ENCODE data around the gene TMEM259. TPM values are rescaled to one million over a fixed set of nuclear protein-coding genes. Genes with fewer than 3 reads are reported as not detected.

Gene TMEM259
- total RNA-seq, 1 experiment from 2014 or later = 202 TPM

DNA sequence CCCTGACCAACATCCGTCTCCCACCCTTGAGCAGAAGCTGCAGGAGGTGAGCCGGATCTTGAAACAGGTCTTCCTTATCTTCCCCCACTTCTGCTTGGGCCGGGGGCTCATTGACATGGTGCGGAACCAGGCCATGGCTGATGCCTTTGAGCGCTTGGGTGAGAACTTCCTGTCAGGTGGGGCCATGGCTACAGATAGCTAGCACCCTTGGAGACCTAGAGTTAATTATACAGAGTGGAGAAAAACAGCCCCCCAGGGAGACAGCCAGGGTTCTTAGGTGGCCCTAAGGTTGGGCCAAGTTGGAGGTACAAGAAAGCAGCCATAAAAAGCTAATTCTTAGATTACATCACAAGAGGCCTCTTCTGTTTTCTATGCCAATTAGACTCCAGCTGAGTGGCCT is 37.2 kb upstream of the TMEM259 start:
- POLR2A ChIA-PET = no interaction called here

DNA sequence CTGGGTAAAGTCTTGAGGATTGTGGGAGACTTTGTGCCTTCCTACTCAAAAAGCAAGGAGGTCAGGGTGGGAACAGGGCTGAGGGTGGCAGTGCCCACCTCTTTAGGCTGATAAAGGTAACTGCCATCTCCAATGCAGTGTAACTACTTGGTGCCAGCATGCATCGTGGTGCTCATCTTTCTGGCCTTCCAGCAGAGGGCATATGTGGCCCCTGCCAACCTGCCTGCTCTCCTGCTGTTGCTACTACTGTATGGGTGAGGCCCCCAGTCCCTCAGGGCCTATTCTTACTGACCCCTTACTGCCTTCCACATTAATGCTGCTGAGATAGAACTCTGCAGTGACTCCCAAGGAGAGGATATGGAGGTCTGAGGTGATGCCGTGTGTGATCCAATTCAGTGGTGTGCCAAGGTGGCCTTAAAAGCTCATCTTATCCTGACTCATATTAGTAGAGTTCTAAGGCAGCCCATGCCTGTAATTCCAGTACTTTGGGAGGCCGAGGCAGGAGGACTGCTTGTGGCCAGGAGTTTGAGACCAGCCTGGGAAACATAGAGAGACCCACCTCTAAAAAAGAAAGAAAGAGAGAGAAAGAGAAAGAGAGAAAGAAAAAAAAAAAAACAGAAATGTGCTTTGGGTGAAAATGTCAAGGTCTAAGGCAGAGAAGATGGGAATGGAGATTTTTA is 36.4 kb upstream of the TMEM259 start:
- ChIA-PET RAD21 (ENCODE audit: low non-redundant PET in 1 of 2, low total read pairs in 2 of 2, uncharacterized antibody in 2 of 2, unreplicated experiment in 2 of 2) (interaction anchor here (0.6 to 0.8 kb wide), 2 partner anchors 31 to 379 kb away, joined by 3 to 5 read pairs; no protein-coding TSS in a partner anchor), CTCF (no interaction called here), POLR2A (no interaction called here)
- peaks cover 2 to 4% of the 10 kb centered on the region in 2 experiments; a peak in 3 of 4 replicates for H3K36me3 ChIP-seq (ENCODE audit: control insufficient read depth in 1 of 2, insufficient read depth in 2 of 2, low read length in 2 of 2)
- peak; percentile 81 for ATAC-seq
- no peaks in the 10 kb centered on the region for H3K79me2 ChIP-seq (ENCODE audit: insufficient read depth, low read length)
- peaks cover under 1 to 7% of the 10 kb centered on the region in 2 experiments; a peak in 2 of 4 replicates for H3K4me1 ChIP-seq (ENCODE audit: control insufficient read depth in 1 of 2, insufficient read depth in 2 of 2, low read length in 2 of 2)
- 0 out of 2 replicates have a peak overlapping the region, but pooled peaks have one; percentile 16 for H3K27ac ChIP-seq (ENCODE audit: low read depth, low read length)
- no peak overlapping the region for H3K9ac ChIP-seq (ENCODE audit: low read length)
- BruUV-seq (replicated peaks) = no TSS peak
- DNase-seq (ENCODE audit: low read depth, low spot score) = no peak
- H4K20me1 ChIP-seq (ENCODE audit: insufficient read depth) = no peaks in the 10 kb centered on the region
- no peak overlapping the region for H2AFZ ChIP-seq (ENCODE audit: low read depth, low read length, poor library complexity, severe bottlenecking)
- H3K4me2 ChIP-seq (ENCODE audit: low read length) = no peak overlapping the region
- H3K9me2 ChIP-seq (ENCODE audit: insufficient read depth) = no peaks in the 10 kb centered on the region
- H3K9me3 ChIP-seq (ENCODE audit: control insufficient read depth in 1 of 2, insufficient read depth in 1 of 2, low read depth in 1 of 2, low read length in 2 of 2) = no peaks in the 10 kb centered on the region
- intact Hi-C loops (cut with micrococcal nuclease) = no loop called here
- no peak overlapping the region for H3K4me3 ChIP-seq (replicated peaks in 1 of 2; ENCODE audit: low read depth in 1 of 2, low read length in 2 of 2)
- no peaks in the 10 kb centered on the region for H3K27me3 ChIP-seq (ENCODE audit: insufficient read depth, low read length)
- TF ChIP-seq, protein P1, sequence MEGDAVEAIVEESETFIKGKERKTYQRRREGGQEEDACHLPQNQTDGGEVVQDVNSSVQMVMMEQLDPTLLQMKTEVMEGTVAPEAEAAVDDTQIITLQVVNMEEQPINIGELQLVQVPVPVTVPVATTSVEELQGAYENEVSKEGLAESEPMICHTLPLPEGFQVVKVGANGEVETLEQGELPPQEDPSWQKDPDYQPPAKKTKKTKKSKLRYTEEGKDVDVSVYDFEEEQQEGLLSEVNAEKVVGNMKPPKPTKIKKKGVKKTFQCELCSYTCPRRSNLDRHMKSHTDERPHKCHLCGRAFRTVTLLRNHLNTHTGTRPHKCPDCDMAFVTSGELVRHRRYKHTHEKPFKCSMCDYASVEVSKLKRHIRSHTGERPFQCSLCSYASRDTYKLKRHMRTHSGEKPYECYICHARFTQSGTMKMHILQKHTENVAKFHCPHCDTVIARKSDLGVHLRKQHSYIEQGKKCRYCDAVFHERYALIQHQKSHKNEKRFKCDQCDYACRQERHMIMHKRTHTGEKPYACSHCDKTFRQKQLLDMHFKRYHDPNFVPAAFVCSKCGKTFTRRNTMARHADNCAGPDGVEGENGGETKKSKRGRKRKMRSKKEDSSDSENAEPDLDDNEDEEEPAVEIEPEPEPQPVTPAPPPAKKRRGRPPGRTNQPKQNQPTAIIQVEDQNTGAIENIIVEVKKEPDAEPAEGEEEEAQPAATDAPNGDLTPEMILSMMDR (IDR thresholded peaks at IDR 0.05 in 2 of 3, conservative IDR thresholded peaks at IDR 0.05 in 1 of 3; ENCODE audit: borderline replicate concordance in 1 of 3, insufficient read depth in 1 of 3, low read depth in 2 of 3, low read length in 2 of 3) = peak in 2 of 3 experiments; percentile 50 to 54; a peak in 5 of 6 replicates
- TF ChIP-seq ZNF274 (IDR thresholded peaks at IDR 0.05; ENCODE audit: low read depth, low read length) (no peak), ELF1 (IDR thresholded peaks at IDR 0.05; ENCODE audit: borderline replicate concordance, low read depth) (no peak), SIN3A (IDR thresholded peaks at IDR 0.05; ENCODE audit: low read depth) (no peak), TCF7L2 (IDR thresholded peaks at IDR 0.05; ENCODE audit: borderline replicate concordance, extremely low read depth, insufficient read depth, insufficient read length) (no peak), FOSL1 (IDR thresholded peaks at IDR 0.05; ENCODE audit: low read depth) (no peak), POLR2AphosphoS5 (IDR thresholded peaks at IDR 0.05; ENCODE audit: low read depth, low read length) (no peak), RAD21 (IDR thresholded peaks at IDR 0.05; ENCODE audit: low read depth) (no peak; the same call in 1 of the 2 replicates), ZFX (IDR thresholded peaks at IDR 0.05) (no peak)

More for the DNA sequence above, 37.2 kb upstream of the TMEM259 start:
- H3K9me3 ChIP-seq (ENCODE audit: control insufficient read depth in 1 of 2, insufficient read depth in 1 of 2, low read depth in 1 of 2, low read length in 2 of 2) = no peaks in the 10 kb centered on the region
- H3K9ac ChIP-seq (ENCODE audit: low read length) = no peak overlapping the region
- no peak overlapping the region for H3K4me3 ChIP-seq (replicated peaks in 1 of 2; ENCODE audit: low read depth in 1 of 2, low read length in 2 of 2)
- H3K27me3 ChIP-seq (ENCODE audit: insufficient read depth, low read length) = no peaks in the 10 kb centered on the region
- ATAC-seq = no peak
- H3K79me2 ChIP-seq (ENCODE audit: insufficient read depth, low read length) = no peaks in the 10 kb centered on the region
- ChIA-PET CTCF (no interaction called here), RAD21 (ENCODE audit: low non-redundant PET in 1 of 2, low total read pairs in 2 of 2, uncharacterized antibody in 2 of 2, unreplicated experiment in 2 of 2) (no interaction called here)
- TF ChIP-seq YY1 (IDR thresholded peaks at IDR 0.05; ENCODE audit: extremely low read depth, insufficient replicate concordance, low read depth, low read length) = no peak
- TF ChIP-seq TCF7L2 (IDR thresholded peaks at IDR 0.05; ENCODE audit: borderline replicate concordance, extremely low read depth, insufficient read depth, insufficient read length) = no peak
- TF ChIP-seq ZFX (IDR thresholded peaks at IDR 0.05) = no peak
- no peak for TF ChIP-seq ZNF274 (IDR thresholded peaks at IDR 0.05; ENCODE audit: low read depth, low read length)
- no peak for TF ChIP-seq RAD21 (IDR thresholded peaks at IDR 0.05; ENCODE audit: low read depth)
- no peak for TF ChIP-seq CBX3 (IDR thresholded peaks at IDR 0.05; ENCODE audit: low read depth)
- TF ChIP-seq EZH2phosphoT487 (IDR thresholded peaks at IDR 0.05; ENCODE audit: borderline replicate concordance) = no peak
- no peak for TF ChIP-seq CEBPB (IDR thresholded peaks at IDR 0.05; ENCODE audit: low read depth)
- no peak for TF ChIP-seq EGR1 (IDR thresholded peaks at IDR 0.05; ENCODE audit: low read depth)
- TF ChIP-seq JUND (IDR thresholded peaks at IDR 0.05) = no peak
- H3K4me2 ChIP-seq (ENCODE audit: low read length) = no peak overlapping the region
- no peaks in the 10 kb centered on the region for H3K9me2 ChIP-seq (ENCODE audit: insufficient read depth)
- H4K20me1 ChIP-seq (ENCODE audit: insufficient read depth) = no peaks in the 10 kb centered on the region
- intact Hi-C loops (cut with micrococcal nuclease) = no loop called here
- peaks cover 2 to 4% of the 10 kb centered on the region in 2 experiments; a peak in 3 of 4 replicates for H3K36me3 ChIP-seq (ENCODE audit: control insufficient read depth in 1 of 2, insufficient read depth in 2 of 2, low read length in 2 of 2)
- TSS peak; percentile 40 for BruUV-seq (replicated peaks)
- no peak overlapping the region for H3K27ac ChIP-seq (ENCODE audit: low read depth, low read length)
- DNase-seq (ENCODE audit: low read depth, low spot score) = no peak
- no peak overlapping the region for H2AFZ ChIP-seq (ENCODE audit: low read depth, low read length, poor library complexity, severe bottlenecking)
- peaks cover 4 to 14% of the 10 kb centered on the region in 2 experiments; a peak in 3 of 4 replicates for H3K4me1 ChIP-seq (ENCODE audit: control insufficient read depth in 1 of 2, insufficient read depth in 2 of 2, low read length in 2 of 2)

Measured in HCT116 (cell line).